ENCODE results near the gene COL24A1.

GRCh38 chr1:85815906-85816305, 340.7 kb downstream of the COL24A1 start:
- TF ChIP-seq CTCF (IDR thresholded peaks at IDR 0.05; ENCODE audit: low read depth, low read length, poor library complexity, severe bottlenecking), result no peak
- no peak for TF ChIP-seq EZH2phosphoT487 (IDR thresholded peaks at IDR 0.05; ENCODE audit: borderline replicate concordance, low read length)

Data from DOHH2 (cell line).